Heart left ventricle (tissue), 16 donors: Measurements from ENCODE around the gene PRRT1B. TPM values are rescaled to one million over a fixed set of nuclear protein-coding genes. Genes with fewer than 3 reads are reported as not detected.

Experiments used
- ATAC-seq, 4 donors: fragments of 200-7000 bp; cut with Tn5 transposase; one replicate each; pipeline ENCODE4 v1.9.1; 2020 to 2022; ENCODE audit warnings: moderate library complexity in 4 of 4, mild to moderate bottlenecking in 3 of 4, moderate number of reproducible peaks in 1 of 4
- DNase-seq, 5 donors: peaks; one replicate each; pipeline ENCODE4 v3.0.0-alpha.2; 2020
- H3K27ac ChIP-seq, 12 donors: fragments of 200-600 bp; sonication (generic) in 4 of 12; one replicate each; pipeline versions ENCODE4 v1.5.0 to v1.8.0; 2016 to 2022; ENCODE audit warnings: mild to moderate bottlenecking in 2 of 12
- H3K27me3 ChIP-seq, 9 donors: fragments of 200-600 bp; sonication (generic) in 2 of 9; one replicate each; pipeline versions ENCODE4 v1.5.1 to v1.8.0; 2016 to 2022; ENCODE audit warnings: mild to moderate bottlenecking in 3 of 9
- H3K36me3 ChIP-seq, 9 donors: fragments of 200-600 bp; sonication (generic) in 2 of 9; one replicate each; pipeline versions ENCODE4 v1.5.0 to v1.8.0; 2018 to 2022; ENCODE audit warnings: mild to moderate bottlenecking in 2 of 9
- H3K4me1 ChIP-seq, 12 donors: fragments of 200-600 bp; sonication (generic) in 4 of 12; one replicate each; pipeline versions ENCODE4 v1.5.0 to v1.8.0; 2016 to 2022; ENCODE audit warnings: mild to moderate bottlenecking in 3 of 12
- H3K4me3 ChIP-seq, 12 donors: fragments of 200-600 bp; sonication (generic) in 4 of 12; one replicate each; pipeline versions ENCODE4 v1.5.0 to v1.8.0; 2017 to 2022; ENCODE audit warnings: mild to moderate bottlenecking in 9 of 12, moderate library complexity in 4 of 12
- H3K9me3 ChIP-seq, 12 donors: fragments of 200-600 bp; sonication (generic) in 4 of 12; one replicate each; pipeline versions ENCODE4 v1.5.0 to v1.8.0; 2016 to 2022; ENCODE audit warnings: mild to moderate bottlenecking in 1 of 12
- POLR2A ChIP-seq, 2 donors: fragments of 450-650 bp; IDR thresholded peaks; one replicate each; pipeline ENCODE4 v1.6.1; 2017; ENCODE audit warnings: antibody characterized with exemption in 2 of 2, mild to moderate bottlenecking in 2 of 2, moderate library complexity in 2 of 2
- WGBS, 4 donors: extraction: QIAGEN DNeasy Blood & Tissue Kit in 2 of 4; methylation state at CpG; one replicate each; pipeline versions ENCODE4 v1.1.5 to v1.1.7; 2013 to 2018; 5-methylcytosine and 5-hydroxymethylcytosine counted together
- intact Hi-C, 10 donors: fragments of 100-400 bp; cut with DNase I; formaldehyde crosslinking; loops; one replicate each; pipeline versions ENCODE4 v1.11.1 to v1.14.2; 2022
- polyA plus RNA-seq, 2 donors: library from polyadenylated mRNA; stranded (reverse); fragments of 200-250 nt; gene quantifications; one replicate each; pipeline ENCODE4 v1.2.3, GENCODE V29; 2013
- total RNA-seq, 9 donors: library from RNA; depleted of rRNA in 2 of 9; stranded (reverse); fragments of >200 nt in 2 of 9; fragmentation: NEBNext Ultra II Directional in 3 of 9; extraction: Animal tissue kit (Norgen Biotek cat#: 25700) in 3 of 9; gene quantifications; one replicate each; pipeline versions ENCODE4 v1.1.0 to v1.2.4, GENCODE V29; 2016 to 2023
- TF ChIP-seq, protein P1 (sequence below), 12 donors: fragments of 200-600 bp; sonication (generic) in 4 of 12; IDR thresholded peaks; one replicate each; pipeline versions ENCODE4 v1.5.0 to v1.8.0; 2018 to 2022; ENCODE audit warnings: antibody characterized with exemption in 12 of 12, mild to moderate bottlenecking in 5 of 12
- donor health status: ischemic (EF 13 %, LVEDD 7.1; RV severe dilation, severe dysfunction).
- donor health status: healthy with polysubstance abuse.
- donor health status: DM: no; HTN: yes; CAD: no.
- donor health status: DM: no; HTN: no; CAD: no.
- donor health status: ischemic (EF 25% LVEDD 6.9; RV normal size, moderate dysfunction).
- donor health status: ischemic (EF 25% LVEDD 5.7; RV mildly dilated, moderate dysfunction).
- donor health status: healthy.
- donor health status: DM: yes; HTN: yes; CAD: no.
- donor health status: ischemic (EF 35%, LVEDD 5.7; RV mildly dilated, moderate dysfunction).
- donor health status: nonischemic (EF 11% LVEDD 7.7; RV severe dilation, severe dysfunction).
- donor health status: DM: yes; HTN: yes; CAD: no.
- donor health status: PGD.
- donor health status: ischemic (EF 29% LVEDD 5.4; RV normal size, mild dysfunction).
- donor health status: nonischemic (EF 23%, LVEDD 6.1; RV moderate dilation, normal function).

Gene PRRT1B
- total and polyA plus RNA-seq, 11 donors, result not detected

DNA sequence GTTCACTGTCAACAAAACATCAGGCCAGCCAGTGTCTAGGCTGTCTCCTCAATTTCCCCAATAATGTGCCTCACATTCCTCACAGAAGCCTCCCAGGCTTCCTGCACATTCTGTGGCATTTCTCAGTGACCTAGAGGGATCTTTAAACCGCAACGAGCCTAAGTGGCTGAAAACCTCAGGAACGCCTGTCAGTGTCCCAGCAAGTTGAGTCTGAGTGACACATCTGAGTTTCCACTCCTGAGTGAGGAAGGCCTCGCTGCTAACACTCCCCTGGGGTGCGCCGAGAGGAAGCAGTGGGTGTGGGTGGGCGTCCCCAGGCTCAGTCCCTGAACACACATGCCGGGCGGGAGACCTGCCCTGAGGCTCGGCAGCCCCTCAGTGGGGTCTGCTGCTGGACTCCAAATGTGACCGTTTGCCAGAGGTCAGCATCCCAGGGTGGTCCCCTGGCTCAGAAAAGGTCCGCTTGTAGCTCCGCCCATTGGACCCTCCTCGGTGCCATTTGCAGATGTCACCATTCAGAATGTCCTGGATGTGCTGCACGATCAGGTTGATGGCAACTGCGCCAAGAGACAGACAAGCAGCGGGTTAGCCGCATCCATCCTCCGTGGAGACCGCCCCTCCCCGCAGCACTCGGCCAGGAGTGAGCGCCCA is 20.5 kb upstream of the PRRT1B start:
- DNase-seq, result no peak
- H3K27ac ChIP-seq, result no peak overlapping the region
- H3K36me3 ChIP-seq, result peaks cover 3 to 100% (median 95%) of the 10 kb centered on the region in 9 donors
- H3K9me3 ChIP-seq, result no peaks in the 10 kb centered on the region
- H3K27me3 ChIP-seq, result no peaks in the 10 kb centered on the region
- no peak overlapping the region for H3K4me3 ChIP-seq
- TF ChIP-seq POLR2A (IDR thresholded peaks at IDR 0.05), result no peak
- TF ChIP-seq, protein P1, sequence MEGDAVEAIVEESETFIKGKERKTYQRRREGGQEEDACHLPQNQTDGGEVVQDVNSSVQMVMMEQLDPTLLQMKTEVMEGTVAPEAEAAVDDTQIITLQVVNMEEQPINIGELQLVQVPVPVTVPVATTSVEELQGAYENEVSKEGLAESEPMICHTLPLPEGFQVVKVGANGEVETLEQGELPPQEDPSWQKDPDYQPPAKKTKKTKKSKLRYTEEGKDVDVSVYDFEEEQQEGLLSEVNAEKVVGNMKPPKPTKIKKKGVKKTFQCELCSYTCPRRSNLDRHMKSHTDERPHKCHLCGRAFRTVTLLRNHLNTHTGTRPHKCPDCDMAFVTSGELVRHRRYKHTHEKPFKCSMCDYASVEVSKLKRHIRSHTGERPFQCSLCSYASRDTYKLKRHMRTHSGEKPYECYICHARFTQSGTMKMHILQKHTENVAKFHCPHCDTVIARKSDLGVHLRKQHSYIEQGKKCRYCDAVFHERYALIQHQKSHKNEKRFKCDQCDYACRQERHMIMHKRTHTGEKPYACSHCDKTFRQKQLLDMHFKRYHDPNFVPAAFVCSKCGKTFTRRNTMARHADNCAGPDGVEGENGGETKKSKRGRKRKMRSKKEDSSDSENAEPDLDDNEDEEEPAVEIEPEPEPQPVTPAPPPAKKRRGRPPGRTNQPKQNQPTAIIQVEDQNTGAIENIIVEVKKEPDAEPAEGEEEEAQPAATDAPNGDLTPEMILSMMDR (IDR thresholded peaks at IDR 0.05), result no peak
- 84 to 93% (median 88%) methylated on average over 18 to 23 of the region's 23 CpGs for WGBS, 4 donors
- peaks cover 0 to 4% (median 1%) of the 10 kb centered on the region in 12 donors for H3K4me1 ChIP-seq
- intact Hi-C loops, result loop anchor here in 2 of 10 donors (10.0 kb wide), 1 partner anchor 220 kb away; the partner anchor contains the start of gene RAPGEF1 (in 2 of the 2)
- ATAC-seq, result no peak

DNA sequence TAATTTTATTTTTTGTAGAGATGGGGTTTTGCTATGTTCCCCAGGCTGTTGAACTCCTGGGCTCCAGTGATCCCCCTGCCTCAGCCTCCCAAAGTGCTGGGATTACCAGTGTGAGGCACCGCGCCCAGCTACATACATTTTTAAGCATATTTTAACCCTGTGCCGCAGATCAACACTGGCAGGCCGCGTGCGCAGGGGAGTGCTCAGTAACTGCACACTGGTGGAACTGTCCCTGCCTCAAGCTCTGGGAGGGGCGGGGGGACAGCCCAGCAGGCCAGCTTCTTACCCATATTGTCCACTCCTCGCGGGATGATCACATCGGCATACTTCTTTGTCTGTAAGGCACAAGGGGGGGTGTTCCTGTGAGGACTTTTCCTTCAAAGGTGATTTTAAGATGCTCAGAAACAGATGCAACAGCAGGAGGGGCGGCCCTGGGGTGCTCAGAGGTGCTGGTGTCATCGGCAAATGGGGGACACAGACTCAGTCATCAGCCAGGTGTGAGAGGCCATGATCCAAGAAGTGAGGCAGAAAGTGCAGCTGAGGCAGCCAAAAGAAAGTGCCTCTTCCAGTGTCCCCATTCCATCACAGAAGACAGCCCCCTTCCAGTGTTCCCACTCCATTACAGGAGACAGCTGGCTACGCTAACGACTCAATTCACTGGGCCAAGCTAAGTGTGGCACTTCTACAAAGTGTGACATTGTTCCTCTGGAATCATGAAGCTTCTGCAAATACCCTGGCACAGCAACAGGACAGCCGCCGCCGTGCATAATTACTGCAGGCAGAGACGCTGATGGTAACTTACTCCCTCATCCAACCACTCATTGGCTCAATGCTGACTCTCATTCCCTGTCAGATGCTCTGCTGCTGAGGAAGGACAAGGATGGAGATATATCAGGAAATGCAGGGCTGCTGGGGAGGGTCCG is 19.4 kb upstream of the PRRT1B start:
- H3K9me3 ChIP-seq, result no peaks in the 10 kb centered on the region
- TF ChIP-seq, protein P1 (IDR thresholded peaks at IDR 0.05), result no peak
- no peak for TF ChIP-seq POLR2A (IDR thresholded peaks at IDR 0.05)
- intact Hi-C loops, result loop anchor here in 2 of 10 donors (10.0 kb wide), 1 partner anchor 219 kb away; the partner anchor contains the start of gene RAPGEF1 (in 2 of the 2)
- DNase-seq (no peak), ATAC-seq (no peak)
- H3K4me1 ChIP-seq, result peaks cover 3 to 13% (median 8%) of the 10 kb centered on the region in 12 donors
- H3K36me3 ChIP-seq, result peaks cover 3 to 92% (median 85%) of the 10 kb centered on the region in 9 donors
- no peak overlapping the region for H3K4me3 ChIP-seq
- no peaks in the 10 kb centered on the region for H3K27me3 ChIP-seq
- WGBS, 4 donors, result 85 to 93% (median 89%) methylated on average over 15 to 19 of the region's 19 CpGs
- no peak overlapping the region for H3K27ac ChIP-seq

DNA sequence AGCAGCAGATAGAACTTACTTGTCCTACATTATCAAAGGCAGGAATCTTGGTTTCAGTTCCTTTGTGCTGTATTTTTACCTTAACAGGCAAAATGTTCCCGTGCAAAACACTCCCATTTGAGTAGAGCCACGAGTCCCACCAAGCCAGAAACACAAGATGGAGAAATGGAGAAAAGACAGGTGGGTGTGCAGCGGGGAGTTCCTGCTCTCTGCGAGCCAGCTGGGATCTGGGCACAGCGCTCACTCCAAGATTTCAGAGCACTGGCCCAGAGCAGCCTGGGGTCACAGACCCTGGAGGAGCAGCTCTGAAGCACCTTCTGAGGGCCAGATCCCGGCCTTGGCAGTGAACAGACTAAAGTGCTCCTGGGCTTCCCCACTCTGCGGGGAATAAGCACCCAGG is 17.1 kb upstream of the PRRT1B start:
- Histone ChIP-seq H3K27ac (no peak overlapping the region), H3K9me3 (no peaks in the 10 kb centered on the region), H3K4me3 (no peak overlapping the region), H3K36me3 (peaks cover 0 to 69% (median 62%) of the 10 kb centered on the region in 9 donors), H3K27me3 (no peaks in the 10 kb centered on the region), H3K4me1 (peaks cover 3 to 19% (median 11%) of the 10 kb centered on the region in 12 donors)
- TF ChIP-seq, protein P1 (IDR thresholded peaks at IDR 0.05), result no peak
- no peak for TF ChIP-seq POLR2A (IDR thresholded peaks at IDR 0.05)
- 90 to 94% (median 92%) methylated on average over 7 of the region's 7 CpGs for WGBS, 4 donors
- DNase-seq (no peak), ATAC-seq (no peak)
- intact Hi-C loops, result loop anchor here in 2 of 10 donors (10.0 kb wide), 1 partner anchor 217 kb away; the partner anchor contains the start of gene RAPGEF1 (in 2 of the 2)
